Right atrium auricular region (tissue), 2 donors: ENCODE results near the gene ITPR1. TPM values are rescaled to one million over a fixed set of nuclear protein-coding genes. Genes with fewer than 3 reads are reported as not detected.
A peak's percentile ranks its signal among the peaks of the same experiment; 100 is the strongest.

Experiments used
- DNase-seq: peaks from one replicate; pipeline ENCODE4 v3.0.0-alpha.2; 2019; ENCODE audit warnings: low spot score
- H3K27ac ChIP-seq, 2 donors: fragments of 200-600 bp; sonication (generic); 1 replicate in 1 of 2; 2 replicates in 1 of 2; pipeline ENCODE4 v1.5.1; 2016 to 2019
- H3K27me3 ChIP-seq, 2 donors: fragments of 200-600 bp; sonication (generic); one replicate each; pipeline versions ENCODE4 v1.5.1 to v1.6.0; 2017 to 2019
- H3K36me3 ChIP-seq: fragments of 200-600 bp; sonication (generic); one replicate; pipeline ENCODE4 v1.5.1; 2016
- H3K4me1 ChIP-seq, 2 donors: fragments of 200-600 bp; sonication (generic); one replicate each; pipeline versions ENCODE4 v1.5.1 to v1.6.0; 2017 to 2019
- H3K4me3 ChIP-seq, 2 donors: fragments of 200-600 bp; sonication (generic); 1 replicate in 1 of 2; 2 replicates in 1 of 2; pipeline ENCODE4 v1.5.1; 2017 to 2019; ENCODE audit warnings: mild to moderate bottlenecking in 1 of 2, moderate library complexity in 1 of 2
- H3K9me3 ChIP-seq, 2 donors: fragments of 200-600 bp; sonication (generic); one replicate each; pipeline ENCODE4 v1.5.1; 2019
- CTCF ChIP-seq, 2 donors: fragments of 200-600 bp; sonication (generic); IDR thresholded peaks; one replicate each; pipeline ENCODE4 v1.5.1; 2019; ENCODE audit warnings: antibody characterized with exemption in 2 of 2
- total RNA-seq, 2 donors: library from RNA; depleted of rRNA; stranded (reverse); fragments of >200 nt; gene quantifications; one replicate each; pipeline ENCODE4 v1.1.0, GENCODE V29; 2016

ITPR1 gene
- total RNA-seq, 2 donors from 2014 or later: 36.7 to 42.5 TPM

- no peaks in the 10 kb centered on the region for H3K36me3 ChIP-seq
- no peak overlapping the region for H3K27ac ChIP-seq
- TF ChIP-seq CTCF (IDR thresholded peaks at IDR 0.05): no peak
- no peak overlapping the region for H3K4me3 ChIP-seq
- peaks cover 0 to 56% of the 10 kb centered on the region in 2 donors for H3K4me1 ChIP-seq
- H3K9me3 ChIP-seq: no peaks in the 10 kb centered on the region
- no peak for DNase-seq
- no peaks in the 10 kb centered on the region for H3K27me3 ChIP-seq
These were observed 255.7 kb downstream of the ITPR1 start for GRCh38 chr3:4748701-4749378.

- Histone ChIP-seq H3K4me1 (peaks cover 0 to 58% of the 10 kb centered on the region in 2 donors), H3K27me3 (no peaks in the 10 kb centered on the region), H3K9me3 (no peaks in the 10 kb centered on the region), H3K36me3 (no peaks in the 10 kb centered on the region), H3K4me3 (no peak overlapping the region), H3K27ac (peak overlapping the region; percentile 82 to 84)
- DNase-seq: no peak
- no peak for TF ChIP-seq CTCF (IDR thresholded peaks at IDR 0.05)
These were observed 256.4 kb downstream of the ITPR1 start for GRCh38 chr3:4749567-4750002.

GRCh38 chr3:4750306-4750968 is 257.3 kb downstream of the ITPR1 start:
- peak overlapping the region; percentile 82 to 84 for H3K27ac ChIP-seq
- H3K9me3 ChIP-seq: no peaks in the 10 kb centered on the region
- H3K36me3 ChIP-seq: no peaks in the 10 kb centered on the region
- H3K4me1 ChIP-seq: peaks cover 0 to 61% of the 10 kb centered on the region in 2 donors
- no peak for DNase-seq
- TF ChIP-seq CTCF (IDR thresholded peaks at IDR 0.05): no peak
- H3K27me3 ChIP-seq: no peaks in the 10 kb centered on the region
- H3K4me3 ChIP-seq: no peak overlapping the region

GRCh38 chr3:4751029-4751501 is 257.9 kb downstream of the ITPR1 start:
- H3K4me3 ChIP-seq: no peak overlapping the region
- no peaks in the 10 kb centered on the region for H3K9me3 ChIP-seq
- DNase-seq: no peak
- H3K27ac ChIP-seq: peak overlapping the region; percentile 82 to 84
- H3K27me3 ChIP-seq: no peaks in the 10 kb centered on the region
- TF ChIP-seq CTCF (IDR thresholded peaks at IDR 0.05): no peak
- peaks cover 0 to 60% of the 10 kb centered on the region in 2 donors for H3K4me1 ChIP-seq
- no peaks in the 10 kb centered on the region for H3K36me3 ChIP-seq

GRCh38 chr3:4751502-4752101 is 258.5 kb downstream of the ITPR1 start:
- no peak overlapping the region for H3K4me3 ChIP-seq
- no peaks in the 10 kb centered on the region for H3K36me3 ChIP-seq
- DNase-seq: no peak
- no peaks in the 10 kb centered on the region for H3K9me3 ChIP-seq
- H3K4me1 ChIP-seq: peaks cover 0 to 54% of the 10 kb centered on the region in 2 donors
- H3K27ac ChIP-seq: peak overlapping the region; percentile 82 to 84
- H3K27me3 ChIP-seq: no peaks in the 10 kb centered on the region
- TF ChIP-seq CTCF (IDR thresholded peaks at IDR 0.05): no peak
